HepG2 (cell line): Measurements from ENCODE around the gene POFUT2. TPM values are rescaled to one million over a fixed set of nuclear protein-coding genes. Genes with fewer than 3 reads are reported as not detected.

Source experiments
- BORCS8-MEF2B ChIP-seq: sonication (generic); formaldehyde crosslinking; IDR thresholded peaks from 2 replicates; pipeline ENCODE4 v1.8.0; 2022; ENCODE audit warnings: mild to moderate bottlenecking, missing genetic modification reagents
- CREBL2 ChIP-seq: sonication (generic); formaldehyde crosslinking; IDR thresholded peaks from 2 replicates; pipeline ENCODE4 v1.8.1; 2023; ENCODE audit warnings: missing genetic modification reagents, mild to moderate bottlenecking, borderline replicate concordance
- FOSL1 ChIP-seq: sonication (generic); formaldehyde crosslinking; IDR thresholded peaks from 2 replicates; pipeline ENCODE4 v1.9.0; 2021; ENCODE audit warnings: missing genetic modification reagents, borderline replicate concordance
- FOXO4 ChIP-seq: sonication (generic); formaldehyde crosslinking; conservative IDR thresholded peaks from 2 replicates; pipeline ENCODE4 v1.8.1; 2023; ENCODE audit warnings: missing genetic modification reagents
- GATA4 ChIP-seq: sonication (generic); IDR thresholded peaks from 2 replicates; pipeline ENCODE4 v1.6.1; 2016; ENCODE audit warnings: antibody characterized with exemption, low read depth, borderline replicate concordance
- GATAD1 ChIP-seq: IDR thresholded peaks from 2 replicates; pipeline ENCODE4 v1.6.1; 2016; ENCODE audit warnings: missing genetic modification reagents, missing compliant biosample characterization
- HMG20A ChIP-seq: IDR thresholded peaks from 2 replicates; pipeline ENCODE4 v1.6.1; 2016; ENCODE audit warnings: borderline replicate concordance
- HNF4G ChIP-seq, 2 experiments: sonication (generic) in 1 of 2; formaldehyde crosslinking in 1 of 2; IDR thresholded peaks; 2 replicates each; pipeline versions ENCODE4 v1.4.0 to v1.6.1; 2011 to 2020; ENCODE audit warnings: borderline replicate concordance in 2 of 2, low read depth in 2 of 2, mild to moderate bottlenecking in 2 of 2, low read length in 1 of 2, missing genetic modification reagents in 1 of 2, moderate library complexity in 1 of 2
- KDM1A ChIP-seq: IDR thresholded peaks from 2 replicates; pipeline ENCODE4 v1.6.1; 2016; ENCODE audit warnings: missing compliant biosample characterization
- MLXIP ChIP-seq: sonication (generic); formaldehyde crosslinking; IDR thresholded peaks from 2 replicates; pipeline ENCODE4 v1.9.0; 2021; ENCODE audit warnings: missing genetic modification reagents, borderline replicate concordance
- RBAK ChIP-seq: sonication (generic); formaldehyde crosslinking; IDR thresholded peaks from 2 replicates; pipeline ENCODE4 v1.5.1; 2020; ENCODE audit warnings: mild to moderate bottlenecking, missing genetic modification reagents
- RBM39 ChIP-seq: fragments of 200-400 bp; formaldehyde crosslinking; IDR thresholded peaks from one replicate; pipeline ENCODE4 v1.6.1; 2018; ENCODE audit warnings: antibody characterized with exemption, mild to moderate bottlenecking, low read depth, low read length; ENCODE audit not compliant: poor library complexity, severe bottlenecking
- TEAD2 ChIP-seq: sonication (generic); formaldehyde crosslinking; IDR thresholded peaks from 2 replicates; pipeline ENCODE4 v1.9.0; 2021; ENCODE audit warnings: missing genetic modification reagents
- ZFP36L1 ChIP-seq: sonication (generic); formaldehyde crosslinking; IDR thresholded peaks from 2 replicates; pipeline ENCODE4 v1.8.0; 2022; ENCODE audit warnings: mild to moderate bottlenecking, missing genetic modification reagents, moderate library complexity
- ZKSCAN8 ChIP-seq: IDR thresholded peaks from 2 replicates; pipeline ENCODE4 v1.6.1; 2016; ENCODE audit warnings: borderline replicate concordance, missing genetic modification reagents, missing compliant biosample characterization
- ZNF207 ChIP-seq: fragments of 450-650 bp; IDR thresholded peaks from 2 replicates; pipeline ENCODE4 v1.6.1; 2016; ENCODE audit warnings: antibody characterized with exemption, borderline replicate concordance
- ZNF274 ChIP-seq: sonication (generic); formaldehyde crosslinking; IDR thresholded peaks from 2 replicates; pipeline ENCODE4 v1.5.1; 2020; ENCODE audit warnings: mild to moderate bottlenecking, missing genetic modification reagents
- ZNF547 ChIP-seq: sonication (generic); formaldehyde crosslinking; IDR thresholded peaks from 2 replicates; pipeline ENCODE4 v1.5.1; 2020; ENCODE audit warnings: mild to moderate bottlenecking, missing genetic modification reagents
- ZNF574 ChIP-seq: sonication (generic); formaldehyde crosslinking; IDR thresholded peaks from 2 replicates; pipeline ENCODE4 v1.4.0; 2020; ENCODE audit warnings: missing genetic modification reagents
- ZNF580 ChIP-seq: IDR thresholded peaks from 2 replicates; pipeline ENCODE4 v1.6.1; 2016; ENCODE audit warnings: low read depth, borderline replicate concordance
- ZNF605 ChIP-seq: sonication (generic); formaldehyde crosslinking; IDR thresholded peaks from 2 replicates; pipeline ENCODE4 v1.8.0; 2022; ENCODE audit warnings: mild to moderate bottlenecking, missing genetic modification reagents
- polyA plus RNA-seq, 8 experiments: library from polyadenylated mRNA; depleted of rRNA in 3 of 8; stranded (reverse) in 7 of 8; unstranded in 1 of 8; fragments of >200 nt; fragmentation: Illumina TruSeq in 4 of 8; extraction: Trizol in 4 of 8; gene quantifications; 2 replicates each; pipeline versions ENCODE4 v1.2.1 to v1.2.3, GENCODE V29; 2011 to 2016; ENCODE audit warnings: low read depth in 4 of 8, missing spikeins in 1 of 8, mixed read lengths in 1 of 8; ENCODE audit not compliant: insufficient read depth in 1 of 8
- total RNA-seq, 5 experiments: library from RNA; depleted of rRNA; stranded (reverse); fragments of >200 nt; fragmentation: Illumina TruSeq; extraction: Trizol; gene quantifications; 2 replicates each; pipeline ENCODE4 v1.2.3, GENCODE V29; 2016; ENCODE audit warnings: low read depth in 1 of 5

POFUT2 gene
- total and polyA plus RNA-seq, 2 of the 13 experiments (the other 11 are each of a cell fraction or from before 2014, with no cell fraction given): 22.8 to 24.0 TPM

- TF ChIP-seq ZNF207: no peak
- no peak for TF ChIP-seq RBAK (CRISPR knock-in tag)
- peak; percentile 69 for TF ChIP-seq ZNF574 (CRISPR knock-in tag)
- no peak for TF ChIP-seq ZNF580 (CRISPR knock-in tag)
- TF ChIP-seq ZNF274 (CRISPR knock-in tag): peak; percentile 89
- TF ChIP-seq HMG20A (CRISPR knock-in tag): no peak; the same call in 1 of the 2 replicates
- no peak for TF ChIP-seq TEAD2 (CRISPR knock-in tag)
- TF ChIP-seq ZNF605 (CRISPR knock-in tag): peak; percentile 58; the same call in 1 of the 2 replicates
- no peak; the same call in 1 of the 2 replicates for TF ChIP-seq HNF4G (IDR thresholded peaks at IDR 0.05; ENCODE audit: borderline replicate concordance, low read depth, low read length)
- no peak for TF ChIP-seq HNF4G (CRISPR knock-in tag; IDR thresholded peaks at IDR 0.05; ENCODE audit: borderline replicate concordance, low read depth)
- TF ChIP-seq MLXIP: no peak
- TF ChIP-seq GATA4: 0 out of 2 replicates have a peak, but pooled peaks have one; percentile 19
- TF ChIP-seq GATAD1 (CRISPR knock-in tag): peak; percentile 18; the same call in 1 of the 2 replicates
- no peak for TF ChIP-seq RBM39
- no peak for TF ChIP-seq KDM1A (CRISPR knock-in tag)
- no peak for TF ChIP-seq ZKSCAN8
- TF ChIP-seq FOXO4 (CRISPR knock-in tag): no peak
- TF ChIP-seq FOSL1 (CRISPR knock-in tag): no peak
- TF ChIP-seq ZFP36L1: no peak
- peak; percentile 20; the same call in 1 of the 2 replicates for TF ChIP-seq BORCS8-MEF2B
- TF ChIP-seq ZNF547 (CRISPR knock-in tag): 0 out of 2 replicates have a peak, but pooled peaks have one; percentile 68
- peak; percentile 29; the same call in 1 of the 2 replicates for TF ChIP-seq CREBL2 (CRISPR knock-in tag)
These were observed 19.3 kb upstream of the POFUT2 start (continued) for GRCh38 chr21:45306832-45307571.
